ENCODE measurements around the gene ALDH1A2. TPM values are rescaled to one million over a fixed set of nuclear protein-coding genes. Genes with fewer than 3 reads are reported as not detected.

ALDH1A2 gene
- total RNA-seq, 1 donor from 2014 or later = 22.1 TPM

- H3K36me3 ChIP-seq = no peaks in the 10 kb centered on the region
- no peaks in the 10 kb centered on the region for H3K27me3 ChIP-seq
- no peak overlapping the region for H3K27ac ChIP-seq
- H3K4me1 ChIP-seq = peaks cover 15% of the 10 kb centered on the region
- intact Hi-C loops (cut with DNase I) = no loop called here
- no peak for DNase-seq (ENCODE audit: extremely low spot score in 2 of 2)
- H3K4me3 ChIP-seq = no peak overlapping the region
- no peaks in the 10 kb centered on the region for H3K9me3 ChIP-seq
- TF ChIP-seq POLR2AphosphoS5 (IDR thresholded peaks at IDR 0.05; ENCODE audit: insufficient read depth in 1 of 2, low read depth in 1 of 2) (no peak), POLR2A (IDR thresholded peaks at IDR 0.05) (no peak)
- TF ChIP-seq, protein P1, sequence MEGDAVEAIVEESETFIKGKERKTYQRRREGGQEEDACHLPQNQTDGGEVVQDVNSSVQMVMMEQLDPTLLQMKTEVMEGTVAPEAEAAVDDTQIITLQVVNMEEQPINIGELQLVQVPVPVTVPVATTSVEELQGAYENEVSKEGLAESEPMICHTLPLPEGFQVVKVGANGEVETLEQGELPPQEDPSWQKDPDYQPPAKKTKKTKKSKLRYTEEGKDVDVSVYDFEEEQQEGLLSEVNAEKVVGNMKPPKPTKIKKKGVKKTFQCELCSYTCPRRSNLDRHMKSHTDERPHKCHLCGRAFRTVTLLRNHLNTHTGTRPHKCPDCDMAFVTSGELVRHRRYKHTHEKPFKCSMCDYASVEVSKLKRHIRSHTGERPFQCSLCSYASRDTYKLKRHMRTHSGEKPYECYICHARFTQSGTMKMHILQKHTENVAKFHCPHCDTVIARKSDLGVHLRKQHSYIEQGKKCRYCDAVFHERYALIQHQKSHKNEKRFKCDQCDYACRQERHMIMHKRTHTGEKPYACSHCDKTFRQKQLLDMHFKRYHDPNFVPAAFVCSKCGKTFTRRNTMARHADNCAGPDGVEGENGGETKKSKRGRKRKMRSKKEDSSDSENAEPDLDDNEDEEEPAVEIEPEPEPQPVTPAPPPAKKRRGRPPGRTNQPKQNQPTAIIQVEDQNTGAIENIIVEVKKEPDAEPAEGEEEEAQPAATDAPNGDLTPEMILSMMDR (IDR thresholded peaks at IDR 0.05) = no peak
These were observed 121.6 kb downstream of the ALDH1A2 start for GRCh38 chr15:57943754-57944420.

DNA sequence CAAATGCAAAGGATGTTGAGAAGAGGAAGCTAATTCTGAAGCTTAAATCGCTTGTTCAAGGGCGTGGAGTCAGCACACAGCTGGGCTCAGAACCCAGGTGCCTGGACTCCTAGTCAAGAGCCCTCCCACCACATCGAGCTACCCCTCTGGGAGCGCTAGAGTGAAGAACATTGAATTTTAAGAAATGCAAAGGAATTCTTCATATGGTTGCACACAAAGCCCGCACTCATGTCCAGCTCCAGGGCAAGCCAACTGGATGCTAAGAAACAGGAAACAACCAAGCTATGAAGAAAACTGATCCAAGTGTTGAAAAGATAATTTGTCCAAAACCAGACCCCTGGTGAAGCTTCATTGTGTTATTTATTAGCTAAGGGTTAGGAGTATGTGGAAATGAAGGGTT, 122.3 kb downstream of the ALDH1A2 start:
- no peaks in the 10 kb centered on the region for H3K36me3 ChIP-seq
- no peak overlapping the region for H3K27ac ChIP-seq
- peaks cover 7% of the 10 kb centered on the region for H3K4me1 ChIP-seq
- DNase-seq (ENCODE audit: extremely low spot score in 2 of 2) = no peak
- H3K27me3 ChIP-seq = no peaks in the 10 kb centered on the region
- no peaks in the 10 kb centered on the region for H3K9me3 ChIP-seq
- no peak overlapping the region for H3K4me3 ChIP-seq
- intact Hi-C loops (cut with DNase I) = no loop called here
- TF ChIP-seq, protein P1 (IDR thresholded peaks at IDR 0.05) = no peak
- no peak for TF ChIP-seq POLR2A (IDR thresholded peaks at IDR 0.05)
- no peak for TF ChIP-seq POLR2AphosphoS5 (IDR thresholded peaks at IDR 0.05; ENCODE audit: insufficient read depth in 1 of 2, low read depth in 1 of 2)

DNA sequence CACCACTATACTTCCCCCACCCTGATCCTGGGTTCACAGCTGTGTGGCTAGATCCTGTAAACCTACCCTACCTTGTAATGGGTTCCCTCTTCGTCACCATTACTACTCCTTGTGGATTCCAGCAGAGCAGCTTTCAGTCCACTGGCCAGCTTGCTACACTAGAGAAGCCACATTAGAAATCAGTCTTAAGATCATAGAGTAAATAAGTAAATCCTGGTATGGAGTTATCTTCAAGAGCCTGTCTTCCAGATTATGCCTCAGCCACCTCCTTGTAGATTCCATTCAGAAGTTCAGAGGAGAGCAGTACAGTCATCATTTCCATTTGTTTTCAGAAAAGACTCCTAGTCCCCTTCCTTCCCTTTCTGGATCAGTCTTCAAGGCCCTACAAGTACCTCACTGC, 123.7 kb downstream of the ALDH1A2 start:
- H3K27me3 ChIP-seq = no peaks in the 10 kb centered on the region
- no peaks in the 10 kb centered on the region for H3K4me1 ChIP-seq
- TF ChIP-seq, protein P1 (IDR thresholded peaks at IDR 0.05) = no peak
- no peak for TF ChIP-seq POLR2A (IDR thresholded peaks at IDR 0.05)
- TF ChIP-seq POLR2AphosphoS5 (IDR thresholded peaks at IDR 0.05; ENCODE audit: insufficient read depth in 1 of 2, low read depth in 1 of 2) = no peak
- no peak overlapping the region for H3K27ac ChIP-seq
- no peaks in the 10 kb centered on the region for H3K9me3 ChIP-seq
- H3K36me3 ChIP-seq = no peaks in the 10 kb centered on the region
- no peak overlapping the region for H3K4me3 ChIP-seq
- no peak for DNase-seq (ENCODE audit: extremely low spot score in 2 of 2)
- intact Hi-C loops (cut with DNase I) = no loop called here

DNA sequence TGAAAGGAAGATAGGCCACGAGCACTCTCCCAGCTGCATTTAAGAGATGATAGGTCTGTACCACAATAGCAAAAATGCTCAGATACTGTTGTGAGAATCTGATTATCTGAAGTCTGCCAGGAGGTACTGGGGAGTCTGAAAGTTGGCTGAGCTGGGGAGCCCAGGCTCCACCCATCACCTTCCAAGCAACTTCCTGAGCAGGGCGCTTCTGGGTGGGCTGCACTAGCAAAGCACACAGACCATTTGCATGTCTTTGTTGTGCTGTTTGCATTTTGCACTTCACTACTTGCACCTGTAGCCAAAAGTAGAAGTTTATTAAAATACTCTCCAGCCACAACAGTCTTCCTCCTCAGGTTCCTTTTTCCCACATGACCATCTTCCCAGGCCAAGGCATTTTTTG, 133.2 kb downstream of the ALDH1A2 start:
- Histone ChIP-seq H3K27me3 (no peaks in the 10 kb centered on the region), H3K4me1 (no peaks in the 10 kb centered on the region), H3K36me3 (no peaks in the 10 kb centered on the region), H3K9me3 (no peaks in the 10 kb centered on the region), H3K4me3 (no peak overlapping the region), H3K27ac (no peak overlapping the region)
- TF ChIP-seq, protein P1 (IDR thresholded peaks at IDR 0.05) = no peak
- TF ChIP-seq POLR2AphosphoS5 (IDR thresholded peaks at IDR 0.05; ENCODE audit: insufficient read depth in 1 of 2, low read depth in 1 of 2) = no peak
- no peak for TF ChIP-seq POLR2A (IDR thresholded peaks at IDR 0.05)
- intact Hi-C loops (cut with DNase I) = no loop called here
- DNase-seq (ENCODE audit: extremely low spot score in 2 of 2) = no peak

DNA sequence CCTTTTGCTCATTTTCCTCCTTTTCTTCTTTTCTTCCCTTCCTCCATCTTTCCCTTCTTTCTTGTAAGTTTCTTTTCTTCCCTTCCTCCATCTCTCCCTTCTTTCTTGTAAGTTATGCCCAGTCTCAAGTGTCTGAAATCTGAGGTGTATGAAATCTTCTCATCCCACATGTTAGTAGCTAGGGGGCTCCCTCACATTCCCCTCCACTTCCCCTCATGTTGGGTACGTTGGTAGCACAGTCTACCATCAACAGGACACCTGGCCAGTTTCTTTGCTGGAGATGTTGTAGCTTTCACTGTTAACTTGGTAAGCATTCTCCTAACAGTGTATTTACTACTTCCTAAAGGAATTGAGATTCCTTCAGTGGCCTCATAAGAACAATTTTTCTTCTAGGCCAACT, 133.9 kb downstream of the ALDH1A2 start:
- intact Hi-C loops (cut with DNase I) = no loop called here
- TF ChIP-seq POLR2AphosphoS5 (IDR thresholded peaks at IDR 0.05; ENCODE audit: insufficient read depth in 1 of 2, low read depth in 1 of 2) (no peak), POLR2A (IDR thresholded peaks at IDR 0.05) (no peak)
- TF ChIP-seq, protein P1 (IDR thresholded peaks at IDR 0.05) = no peak
- Histone ChIP-seq H3K36me3 (no peaks in the 10 kb centered on the region), H3K27me3 (no peaks in the 10 kb centered on the region), H3K4me3 (no peak overlapping the region), H3K9me3 (no peaks in the 10 kb centered on the region), H3K4me1 (no peaks in the 10 kb centered on the region), H3K27ac (no peak overlapping the region)
- DNase-seq (ENCODE audit: extremely low spot score in 2 of 2) = no peak
